Measurements from ENCODE around the gene CEACAM3.
"Not testable (repeated sequence)": the region's sequence is repeated elsewhere in the genome, so short reads cannot be mapped to it uniquely, and the experiment has no call there.

Gene CEACAM3

DNA sequence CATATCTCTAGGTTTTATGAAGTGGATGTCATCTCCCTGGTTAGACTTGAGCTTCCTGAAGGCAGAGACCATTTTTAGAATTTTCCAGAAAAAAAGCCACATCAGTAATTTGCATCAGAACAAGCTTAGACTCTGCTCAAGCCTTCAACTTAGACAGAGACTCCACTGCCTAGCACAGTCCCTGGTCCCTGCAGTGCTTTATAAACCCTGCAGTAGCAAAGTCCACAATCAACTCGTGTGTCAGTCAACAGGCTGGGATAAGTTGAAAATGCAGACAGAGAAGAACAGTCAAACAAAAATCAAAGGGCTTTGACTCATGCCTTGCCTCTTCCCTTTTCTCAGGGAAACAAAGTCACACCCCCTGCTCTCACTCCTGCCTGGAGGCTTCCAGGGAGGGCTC, 7.9 kb upstream of the CEACAM3 start:
- in situ Hi-C loops (cut with HindIII; ENCODE audit: low pct_ligation_motif_present, low pct_unique_long_range_greater_than_20kb, low sequenced_read_pairs); DNase-seq: not testable (repeated sequence)

DNA sequence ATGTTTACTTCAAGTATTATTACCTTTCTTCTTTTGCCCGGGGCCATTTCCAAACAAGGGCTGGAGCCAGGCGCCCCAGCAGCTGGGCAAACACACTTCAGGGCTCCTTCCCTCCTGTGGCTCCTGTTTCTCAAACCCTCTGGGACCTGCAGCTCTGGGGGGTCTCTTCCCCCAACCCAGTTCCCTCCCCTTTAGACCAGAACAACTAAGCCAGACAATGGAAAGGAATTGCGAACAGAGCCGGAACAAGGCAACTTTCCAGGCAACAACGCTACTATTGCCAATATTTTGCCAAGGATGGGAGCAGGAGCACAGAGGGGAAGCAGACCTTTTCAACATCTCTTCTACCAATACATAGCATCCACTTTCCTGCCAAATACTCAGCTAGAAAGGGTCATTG, 7.3 kb upstream of the CEACAM3 start:
- DNase-seq; in situ Hi-C loops (cut with HindIII; ENCODE audit: low pct_ligation_motif_present, low pct_unique_long_range_greater_than_20kb, low sequenced_read_pairs): not testable (repeated sequence)

DNA sequence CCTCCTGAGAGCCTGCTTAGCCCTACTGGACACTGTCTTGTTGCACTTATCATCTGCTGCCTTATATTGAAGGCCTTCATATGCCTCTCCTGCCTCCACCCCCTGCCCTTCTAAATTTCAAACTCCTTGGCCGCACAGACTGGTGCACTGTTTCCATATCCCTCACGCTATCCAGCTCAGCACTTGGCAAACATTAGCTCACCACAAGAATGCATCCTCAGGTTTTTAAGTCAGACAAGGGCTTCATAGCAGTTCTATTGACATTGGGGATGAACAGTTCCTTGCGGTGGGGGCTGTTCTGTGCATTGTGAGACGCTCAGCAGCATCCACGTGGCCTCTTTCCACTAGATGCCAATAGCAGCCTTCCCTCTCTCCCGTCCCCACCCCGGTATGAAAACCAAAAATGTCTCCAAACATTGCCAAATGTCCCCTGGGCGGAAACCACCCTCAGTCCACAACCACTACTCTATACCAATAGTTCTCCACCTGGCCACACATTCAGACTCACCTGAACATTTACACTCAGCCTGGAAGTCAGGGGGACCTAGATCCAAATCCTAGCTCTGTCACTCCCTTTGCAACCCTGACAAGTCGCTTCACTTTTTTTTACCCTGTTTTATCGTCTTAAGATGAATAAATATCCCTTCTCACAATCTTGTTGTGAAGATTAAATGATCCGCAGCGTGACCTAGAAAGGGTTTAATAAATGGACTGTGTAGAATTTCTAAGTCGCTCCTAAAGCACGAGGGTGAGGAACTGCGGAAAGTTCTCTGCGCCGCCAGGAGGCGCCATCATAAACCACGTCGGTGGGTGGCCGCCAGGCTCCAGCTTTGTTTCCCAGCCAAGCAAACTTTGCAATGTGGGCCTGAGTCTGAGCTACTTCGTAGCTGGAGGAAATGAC, 3.6 kb upstream of the CEACAM3 start:
- DNase-seq = peak; percentile 55
- in situ Hi-C loops (cut with HindIII; ENCODE audit: low pct_ligation_motif_present, low pct_unique_long_range_greater_than_20kb, low sequenced_read_pairs) = no loop called here

DNA sequence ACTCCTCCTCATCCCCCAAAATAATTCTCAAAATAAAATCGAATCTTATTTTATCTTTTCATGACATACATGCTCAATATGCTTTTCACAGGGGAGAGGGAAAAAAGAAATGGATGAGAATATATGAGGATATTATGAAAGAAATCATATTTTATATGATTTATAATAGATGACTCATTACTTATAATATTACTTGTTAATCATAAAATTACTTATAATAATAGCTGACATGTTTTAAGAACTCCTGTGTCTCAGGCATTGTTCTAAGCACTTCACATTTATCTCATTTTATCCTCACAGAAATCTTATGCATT, 3.0 kb upstream of the CEACAM3 start:
- in situ Hi-C loops (cut with HindIII; ENCODE audit: low pct_ligation_motif_present, low pct_unique_long_range_greater_than_20kb, low sequenced_read_pairs) = no loop called here
- no peak for DNase-seq

DNA sequence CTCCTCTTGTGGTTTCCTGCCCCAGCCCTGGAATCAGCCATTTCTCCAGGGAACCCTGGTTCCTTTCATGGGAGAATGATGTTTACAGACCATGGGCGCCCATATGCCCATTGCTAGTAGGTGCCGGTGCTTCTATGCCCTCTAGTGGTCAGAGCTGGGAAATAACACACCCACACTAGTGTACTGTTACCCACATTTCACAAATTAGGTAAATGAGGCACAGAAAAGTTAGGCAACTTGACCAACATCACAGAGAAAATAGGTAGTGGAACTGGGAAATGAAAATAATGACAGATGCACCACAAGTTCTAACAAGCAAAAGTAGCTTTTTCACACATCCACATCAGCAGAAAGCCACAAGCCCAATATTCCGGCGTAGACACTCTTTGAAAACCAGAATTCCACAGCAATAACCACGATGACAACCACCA, 1.3 kb upstream of the CEACAM3 start:
- in situ Hi-C loops (cut with HindIII; ENCODE audit: low pct_ligation_motif_present, low pct_unique_long_range_greater_than_20kb, low sequenced_read_pairs) = no loop called here

DNA sequence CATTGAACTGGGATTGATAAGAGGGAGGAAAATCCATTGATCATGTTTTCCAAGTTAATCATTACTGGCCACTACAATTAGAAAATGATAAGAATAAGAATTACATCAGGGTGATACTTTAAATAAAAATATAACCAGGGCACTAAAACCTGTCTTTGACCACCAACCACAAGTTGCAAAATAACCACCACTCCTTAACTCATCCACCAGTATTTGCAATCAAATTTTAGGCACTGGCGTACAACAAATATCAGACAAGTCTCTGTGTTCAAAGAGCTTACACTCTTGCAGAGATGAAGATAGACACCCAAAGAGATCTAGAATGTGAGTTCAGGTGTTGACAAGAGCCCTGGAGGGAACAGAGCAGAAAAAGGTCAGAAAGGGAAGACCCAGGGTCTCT, 514 bp downstream of the CEACAM3 start:
- in situ Hi-C loops (cut with HindIII; ENCODE audit: low pct_ligation_motif_present, low pct_unique_long_range_greater_than_20kb, low sequenced_read_pairs) = no loop called here
- DNase-seq = no peak

More for the DNA sequence above, 1.3 kb upstream of the CEACAM3 start:
- peak; percentile 33 for DNase-seq

DNA sequence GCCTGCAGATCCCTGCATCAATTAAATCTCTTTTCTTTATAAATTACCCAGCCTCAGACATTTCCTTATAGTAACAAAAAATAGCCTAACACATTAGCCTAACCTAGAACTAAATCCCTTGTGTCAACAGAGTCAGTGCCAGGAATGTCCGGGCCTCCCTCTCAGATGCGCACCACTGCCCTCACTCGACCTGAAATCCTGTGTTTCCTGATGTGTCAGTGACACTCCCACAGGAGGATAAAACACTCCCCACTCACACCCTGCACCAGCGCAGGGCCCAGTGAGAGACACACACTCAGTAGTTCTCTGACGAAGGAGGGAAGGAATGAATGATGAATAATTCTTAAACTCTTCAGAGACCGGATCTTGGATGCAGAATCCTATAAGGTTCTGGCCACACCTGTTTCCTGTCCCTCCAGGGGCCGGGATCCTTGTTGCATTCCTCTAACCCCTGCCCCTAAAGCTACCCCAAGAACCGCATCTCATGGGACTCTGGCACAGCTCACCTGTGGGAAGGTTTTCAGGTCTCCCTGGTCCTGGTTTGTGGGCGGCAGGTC, 3.1 kb downstream of the CEACAM3 start:
- in situ Hi-C loops (cut with HindIII; ENCODE audit: low pct_ligation_motif_present, low pct_unique_long_range_greater_than_20kb, low sequenced_read_pairs) = no loop called here
- peak; percentile 42 for DNase-seq

DNA sequence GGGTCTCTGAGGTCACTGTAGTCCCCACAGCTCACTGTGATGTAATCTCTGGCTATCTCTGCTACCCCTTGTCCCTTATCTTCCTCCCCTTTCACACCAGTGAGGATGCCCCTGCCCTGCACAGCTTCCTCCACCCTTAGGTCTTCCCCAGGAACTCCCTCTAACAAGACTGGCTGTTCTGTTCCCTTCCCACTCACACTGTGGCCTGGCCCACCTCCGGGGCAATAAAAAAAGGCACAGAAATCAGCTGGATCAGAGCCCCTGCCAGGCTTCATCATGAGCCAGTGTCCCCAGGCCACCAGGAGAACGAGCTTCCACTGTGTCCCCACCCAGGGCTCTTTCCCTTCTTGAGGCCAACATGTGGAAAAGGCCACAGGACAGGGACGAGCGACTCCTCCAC, 4.6 kb downstream of the CEACAM3 start:
- no peak for DNase-seq
- in situ Hi-C loops (cut with HindIII; ENCODE audit: low pct_ligation_motif_present, low pct_unique_long_range_greater_than_20kb, low sequenced_read_pairs) = no loop called here

DNA sequence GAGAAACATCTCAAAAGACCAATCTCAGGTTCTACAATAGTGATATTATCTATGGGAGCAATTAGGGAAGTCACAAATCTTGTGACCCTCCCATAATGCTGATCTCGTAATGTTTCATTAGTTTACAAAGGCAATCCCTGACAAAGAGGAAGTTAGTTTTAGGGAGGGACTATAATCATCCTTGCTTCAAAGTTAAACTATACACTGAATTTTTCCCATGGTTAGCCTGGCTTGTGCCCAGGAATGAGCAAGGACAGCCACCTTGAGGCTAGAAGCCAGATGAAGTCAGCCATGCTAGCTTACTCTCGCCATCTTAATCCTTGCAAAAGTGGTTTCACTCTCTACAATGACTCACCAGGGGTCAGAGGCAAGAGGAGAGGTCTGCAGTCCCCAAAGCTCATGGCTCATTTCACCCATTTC, 5.4 kb downstream of the CEACAM3 start:
- in situ Hi-C loops (cut with HindIII; ENCODE audit: low pct_ligation_motif_present, low pct_unique_long_range_greater_than_20kb, low sequenced_read_pairs) = no loop called here
- no peak for DNase-seq

DNA sequence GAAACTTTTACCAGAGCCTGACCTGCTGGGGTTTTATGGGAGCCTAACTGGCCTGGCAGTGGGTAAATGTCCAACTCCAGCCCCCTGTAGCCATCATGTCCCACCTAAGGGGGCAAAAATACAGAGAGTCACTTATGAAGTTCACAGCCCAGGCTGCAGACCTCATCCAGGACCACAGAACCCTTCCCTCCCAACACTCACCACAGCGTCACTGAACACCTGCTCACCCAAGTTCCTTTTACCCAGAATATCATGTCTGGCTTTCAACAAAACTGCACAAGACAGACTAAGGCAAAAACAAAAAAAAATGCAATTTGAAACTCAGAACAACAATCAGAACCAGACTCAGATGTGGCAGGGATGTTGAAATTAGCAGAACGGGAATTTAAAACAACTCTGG, 6.4 kb downstream of the CEACAM3 start:
- DNase-seq = no peak
- in situ Hi-C loops (cut with HindIII; ENCODE audit: low pct_ligation_motif_present, low pct_unique_long_range_greater_than_20kb, low sequenced_read_pairs) = no loop called here

DNA sequence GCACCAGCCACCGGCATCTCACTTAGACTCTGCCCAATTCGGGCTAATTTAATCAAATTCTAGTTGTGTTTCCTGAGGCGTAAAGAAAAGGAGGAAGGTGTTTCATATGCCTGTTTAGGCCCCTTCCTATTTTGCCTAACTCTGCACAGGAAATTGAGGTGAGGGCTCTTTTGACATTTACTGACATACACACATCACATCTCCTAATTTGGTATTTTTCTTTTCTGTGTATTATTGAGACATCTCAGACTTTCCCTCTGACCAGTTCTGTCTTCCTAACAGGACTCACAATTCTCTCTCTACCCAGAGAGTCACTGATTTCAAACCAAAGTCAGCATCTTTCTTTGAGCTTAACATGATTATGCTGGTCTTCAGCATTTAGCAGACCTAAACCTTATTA, 7.9 kb downstream of the CEACAM3 start:
- no peak for DNase-seq
- in situ Hi-C loops (cut with HindIII; ENCODE audit: low pct_ligation_motif_present, low pct_unique_long_range_greater_than_20kb, low sequenced_read_pairs) = no loop called here

DNA sequence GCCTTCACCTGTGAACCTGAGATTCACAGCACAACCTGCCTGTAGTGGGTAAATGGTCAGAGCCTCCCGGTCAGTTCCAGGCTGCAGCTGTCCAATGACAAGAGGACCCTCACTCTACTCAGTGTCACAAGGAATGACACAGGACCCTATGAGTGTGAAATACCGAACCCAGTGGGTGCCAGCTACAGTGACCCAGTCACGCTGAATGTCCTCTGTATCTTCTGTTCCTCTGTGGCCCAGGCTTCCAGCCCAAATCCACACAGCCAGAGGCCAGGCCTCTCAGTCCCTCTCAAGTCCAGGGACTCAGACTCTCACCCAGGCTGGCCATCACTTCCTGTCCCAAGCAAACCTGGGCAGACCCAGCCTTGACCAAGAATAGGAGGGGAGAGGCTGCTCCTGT, 10.8 kb downstream of the CEACAM3 start:
- DNase-seq = no peak

DNA sequence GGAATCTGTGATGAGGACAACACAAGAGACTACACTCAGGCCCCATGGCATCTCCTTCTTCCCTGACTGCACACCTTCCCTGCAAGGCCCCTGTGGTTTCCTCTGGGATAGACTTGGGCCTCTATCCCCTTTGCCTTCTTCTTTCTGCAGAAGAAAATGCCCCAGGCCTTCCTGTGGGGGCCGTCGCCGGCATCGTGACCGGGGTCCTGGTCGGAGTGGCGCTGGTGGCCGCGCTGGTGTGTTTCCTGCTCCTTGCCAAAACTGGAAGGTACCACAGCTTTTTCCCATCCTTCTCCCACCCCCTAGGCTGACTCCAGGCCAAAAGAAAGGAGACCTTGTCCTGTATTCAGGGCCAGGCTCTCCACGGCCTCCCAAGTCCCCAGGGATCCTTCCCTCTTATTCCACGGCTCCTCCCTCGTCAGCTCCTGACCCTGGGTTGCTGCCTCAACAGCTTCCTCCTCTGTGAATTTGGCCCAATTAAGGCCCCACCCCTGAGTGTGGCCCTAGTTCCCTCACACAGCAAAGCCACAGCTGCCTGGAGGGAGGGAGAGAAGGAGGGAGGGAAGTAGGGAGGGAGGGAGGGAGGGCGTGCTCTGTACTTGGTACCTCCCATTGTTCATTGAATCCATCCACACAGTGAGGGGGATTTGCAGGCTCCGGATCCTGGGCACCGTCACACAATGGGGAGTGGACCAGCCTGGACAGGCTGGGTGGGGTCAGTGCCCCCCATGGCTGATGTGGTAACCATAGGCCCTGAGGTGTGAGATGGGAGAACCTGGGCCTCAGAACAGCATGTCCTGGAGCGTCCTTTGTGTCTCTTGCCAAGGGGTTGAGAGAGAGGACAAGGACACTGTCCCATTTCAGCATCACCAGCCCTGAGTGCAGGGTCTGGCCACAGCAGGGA, 12.5 kb downstream of the CEACAM3 start:
- in situ Hi-C loops (cut with HindIII; ENCODE audit: low pct_ligation_motif_present, low pct_unique_long_range_greater_than_20kb, low sequenced_read_pairs) = no loop called here
- DNase-seq = no peak

More for the DNA sequence above, 10.8 kb downstream of the CEACAM3 start:
- in situ Hi-C loops (cut with HindIII; ENCODE audit: low pct_ligation_motif_present, low pct_unique_long_range_greater_than_20kb, low sequenced_read_pairs) = no loop called here

DNA sequence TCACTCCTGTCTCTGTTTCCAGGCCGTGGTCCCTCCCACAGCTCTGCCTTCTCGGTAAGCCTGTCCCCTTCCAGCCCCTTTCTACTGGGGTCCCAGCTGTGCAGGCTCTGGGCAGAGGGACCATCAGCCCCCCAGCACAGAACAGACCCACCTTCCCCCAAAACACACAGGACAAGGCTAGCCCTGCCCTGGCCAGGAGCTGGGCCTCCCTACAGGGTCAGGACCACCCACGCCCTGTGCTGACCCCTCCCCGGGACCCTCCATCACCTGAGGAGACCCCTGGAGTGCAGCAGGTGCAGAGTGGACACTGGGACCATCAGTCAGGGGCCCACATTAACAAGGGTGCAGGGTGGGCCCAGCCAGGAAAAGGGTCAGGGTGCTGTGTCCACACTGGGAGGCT, 13.9 kb downstream of the CEACAM3 start:
- in situ Hi-C loops (cut with HindIII; ENCODE audit: low pct_ligation_motif_present, low pct_unique_long_range_greater_than_20kb, low sequenced_read_pairs) = no loop called here
- no peak for DNase-seq

DNA sequence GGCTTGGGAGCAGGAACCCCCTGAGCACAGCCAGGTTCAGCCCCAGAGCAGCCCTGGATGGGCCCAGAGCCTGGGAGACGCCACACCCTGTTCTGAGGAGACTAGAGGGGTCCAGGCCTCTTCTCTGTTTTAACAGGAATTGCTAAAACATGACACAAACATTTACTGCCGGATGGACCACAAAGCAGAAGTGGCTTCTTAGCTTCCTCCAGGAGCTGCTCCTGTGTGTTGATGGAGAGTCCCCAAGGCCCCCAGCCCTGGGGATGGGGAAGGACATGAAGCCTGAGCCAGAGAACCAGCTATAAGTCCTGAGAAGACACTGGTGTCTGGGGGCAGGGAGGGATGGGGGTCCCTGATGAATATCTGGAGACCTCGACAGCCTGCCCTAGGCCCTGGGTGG, 14.6 kb downstream of the CEACAM3 start:
- in situ Hi-C loops (cut with HindIII; ENCODE audit: low pct_ligation_motif_present, low pct_unique_long_range_greater_than_20kb, low sequenced_read_pairs) = no loop called here
- no peak for DNase-seq

DNA sequence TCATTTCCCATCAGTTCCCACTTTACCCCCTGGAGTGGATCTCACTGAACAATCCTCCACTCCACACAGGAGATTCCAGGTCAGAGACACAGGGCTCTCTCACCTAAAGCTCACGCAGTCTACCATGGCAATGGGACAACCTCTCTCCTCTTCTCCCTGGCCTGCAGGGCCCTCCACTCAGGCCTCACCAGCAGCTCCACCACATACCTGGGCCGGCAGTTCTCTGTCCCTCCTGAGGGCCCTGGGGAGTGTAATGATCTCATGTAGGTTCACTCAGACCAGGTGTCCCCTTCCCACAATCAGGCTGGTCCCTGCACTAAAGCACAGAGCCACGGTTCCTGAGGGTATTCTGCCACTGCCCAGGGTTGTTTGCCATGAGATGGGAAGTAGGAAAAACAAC, 15.6 kb downstream of the CEACAM3 start:
- no peak for DNase-seq
- in situ Hi-C loops (cut with HindIII; ENCODE audit: low pct_ligation_motif_present, low pct_unique_long_range_greater_than_20kb, low sequenced_read_pairs) = no loop called here

DNA sequence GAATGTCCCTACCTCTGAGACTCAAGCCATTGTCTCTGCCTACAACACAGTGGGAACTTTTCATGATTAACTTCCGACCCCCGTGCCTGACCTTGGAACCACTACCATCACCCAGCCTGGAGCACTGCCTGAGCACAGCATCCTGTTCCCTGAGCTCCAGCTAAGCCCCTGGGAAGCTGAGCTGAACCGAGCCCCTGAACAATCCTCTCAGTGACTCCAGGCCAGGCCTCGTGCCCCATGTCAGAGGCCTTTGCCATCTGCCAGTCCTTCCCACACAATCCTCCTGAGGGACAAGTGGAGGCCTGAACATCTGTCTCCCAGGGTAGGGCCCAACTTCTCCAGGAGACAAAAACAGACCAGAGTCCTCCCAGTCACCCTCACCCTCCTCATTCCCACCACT, 17.5 kb downstream of the CEACAM3 start:
- no peak for DNase-seq
- in situ Hi-C loops (cut with HindIII; ENCODE audit: low pct_ligation_motif_present, low pct_unique_long_range_greater_than_20kb, low sequenced_read_pairs) = no loop called here

DNA sequence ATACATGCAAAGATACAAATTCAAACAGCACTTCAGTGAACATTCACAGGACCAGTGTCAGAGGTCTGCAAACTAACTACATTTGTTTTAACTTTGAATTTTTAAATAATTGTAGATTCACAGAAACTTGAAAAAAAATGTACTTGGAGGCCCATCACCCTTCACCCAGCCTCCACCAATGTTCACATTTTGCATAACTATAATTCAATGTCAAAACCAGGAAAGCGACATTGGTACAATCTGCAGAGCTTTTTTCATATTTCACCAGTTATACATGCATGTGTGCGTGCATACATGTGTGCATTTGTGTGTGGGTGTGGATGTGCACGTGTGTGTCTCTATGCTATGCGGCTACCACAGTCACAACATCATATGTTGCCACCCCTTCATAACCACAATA, 18.9 kb downstream of the CEACAM3 start:
- in situ Hi-C loops (cut with HindIII; ENCODE audit: low pct_ligation_motif_present, low pct_unique_long_range_greater_than_20kb, low sequenced_read_pairs) = no loop called here
- DNase-seq = no peak

DNA sequence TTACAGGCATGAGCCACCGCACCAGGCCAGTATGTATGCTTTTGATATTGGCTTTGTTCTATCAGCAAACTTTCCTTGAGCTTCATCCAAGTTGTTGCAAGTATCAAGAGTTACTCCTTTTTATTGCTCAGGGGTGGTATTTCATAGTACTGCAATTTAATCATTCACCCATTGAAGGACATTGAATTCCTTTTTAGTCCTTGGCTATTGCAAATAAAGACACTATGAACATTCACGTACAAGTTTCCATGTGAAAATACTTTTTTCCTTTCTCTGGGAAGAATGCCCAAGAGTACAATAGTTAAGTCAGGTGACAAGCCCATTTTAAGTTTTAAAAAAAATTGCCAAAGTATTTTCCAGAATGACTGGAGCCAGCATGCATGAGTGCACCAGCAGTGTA, 20.4 kb downstream of the CEACAM3 start:
- in situ Hi-C loops (cut with HindIII; ENCODE audit: low pct_ligation_motif_present, low pct_unique_long_range_greater_than_20kb, low sequenced_read_pairs) = no loop called here
- no peak for DNase-seq
